Type B pancreatic cell (in vitro differentiated cells): ENCODE results near the gene RAI14. TPM values are rescaled to one million over a fixed set of nuclear protein-coding genes. Genes with fewer than 3 reads are reported as not detected.

Source experiments
- DNase-seq: peaks from one replicate; pipeline ENCODE4 v3.0.0; 2021; ENCODE audit warnings: mixed read lengths; ENCODE audit not compliant: unreplicated experiment; ENCODE audit errors: extremely low spot score
- H3K27ac Mint-ChIP-seq: 2 replicates; pipeline ENCODE4 v1.8.0; 2021; ENCODE audit warnings: mild to moderate bottlenecking, mixed read lengths
- H3K27me3 Mint-ChIP-seq: 2 replicates; pipeline ENCODE4 v1.8.0; 2021; ENCODE audit warnings: mixed read lengths
- H3K36me3 Mint-ChIP-seq: 2 replicates; pipeline ENCODE4 v1.8.0; 2021; ENCODE audit warnings: mixed read lengths
- H3K4me1 Mint-ChIP-seq: one replicate; pipeline ENCODE4 v1.8.0; 2021; ENCODE audit warnings: mixed read lengths; ENCODE audit not compliant: unreplicated experiment
- H3K4me3 Mint-ChIP-seq: 2 replicates; pipeline ENCODE4 v1.8.0; 2021; ENCODE audit warnings: mild to moderate bottlenecking, mixed read lengths
- H3K9me3 Mint-ChIP-seq: 2 replicates; pipeline ENCODE4 v1.8.0; 2021; ENCODE audit warnings: mixed read lengths
- total RNA-seq: library from RNA; stranded (reverse); gene quantifications from 2 replicates; pipeline ENCODE4 v1.2.1, GENCODE V29; 2021; ENCODE audit warnings: low replicate concordance
- TF ChIP-seq, protein P1 (sequence below): fragments of 200-600 bp; sonication (generic); conservative IDR thresholded peaks from 2 replicates; pipeline ENCODE4 v1.5.0; 2021; ENCODE audit warnings: antibody characterized with exemption, mild to moderate bottlenecking

RAI14 gene
- total RNA-seq, 1 donor from 2014 or later, result 102 TPM

DNA sequence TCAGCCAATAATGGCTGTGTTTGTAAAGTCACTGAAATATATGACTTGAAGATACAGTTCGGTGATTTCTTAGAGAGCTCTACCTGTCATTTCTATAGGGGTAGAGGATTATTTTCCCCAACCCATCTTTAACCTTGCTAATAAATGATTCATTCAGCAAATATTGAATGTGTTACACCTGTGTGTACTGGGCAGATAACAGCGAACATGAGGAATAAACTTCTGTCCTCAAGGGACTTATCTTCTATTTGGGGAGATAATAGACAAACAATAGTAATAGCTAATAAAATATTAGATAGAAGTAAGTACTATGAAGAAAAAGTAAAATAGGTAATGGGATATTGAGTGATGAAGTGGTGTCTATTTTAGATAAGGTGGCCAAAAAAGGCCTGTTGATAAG lies 192.1 kb downstream of the RAI14 start:
- TF ChIP-seq, protein P1, sequence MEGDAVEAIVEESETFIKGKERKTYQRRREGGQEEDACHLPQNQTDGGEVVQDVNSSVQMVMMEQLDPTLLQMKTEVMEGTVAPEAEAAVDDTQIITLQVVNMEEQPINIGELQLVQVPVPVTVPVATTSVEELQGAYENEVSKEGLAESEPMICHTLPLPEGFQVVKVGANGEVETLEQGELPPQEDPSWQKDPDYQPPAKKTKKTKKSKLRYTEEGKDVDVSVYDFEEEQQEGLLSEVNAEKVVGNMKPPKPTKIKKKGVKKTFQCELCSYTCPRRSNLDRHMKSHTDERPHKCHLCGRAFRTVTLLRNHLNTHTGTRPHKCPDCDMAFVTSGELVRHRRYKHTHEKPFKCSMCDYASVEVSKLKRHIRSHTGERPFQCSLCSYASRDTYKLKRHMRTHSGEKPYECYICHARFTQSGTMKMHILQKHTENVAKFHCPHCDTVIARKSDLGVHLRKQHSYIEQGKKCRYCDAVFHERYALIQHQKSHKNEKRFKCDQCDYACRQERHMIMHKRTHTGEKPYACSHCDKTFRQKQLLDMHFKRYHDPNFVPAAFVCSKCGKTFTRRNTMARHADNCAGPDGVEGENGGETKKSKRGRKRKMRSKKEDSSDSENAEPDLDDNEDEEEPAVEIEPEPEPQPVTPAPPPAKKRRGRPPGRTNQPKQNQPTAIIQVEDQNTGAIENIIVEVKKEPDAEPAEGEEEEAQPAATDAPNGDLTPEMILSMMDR, result no peak
- Mint-ChIP-seq H3K4me1 (no peaks in the 10 kb centered on the region), H3K36me3 (peaks cover 14% of the 10 kb centered on the region), H3K4me3 (no peak overlapping the region), H3K27ac (no peak overlapping the region), H3K9me3 (peaks cover 4% of the 10 kb centered on the region), H3K27me3 (peaks cover 3% of the 10 kb centered on the region)
- DNase-seq, result no peak

DNA sequence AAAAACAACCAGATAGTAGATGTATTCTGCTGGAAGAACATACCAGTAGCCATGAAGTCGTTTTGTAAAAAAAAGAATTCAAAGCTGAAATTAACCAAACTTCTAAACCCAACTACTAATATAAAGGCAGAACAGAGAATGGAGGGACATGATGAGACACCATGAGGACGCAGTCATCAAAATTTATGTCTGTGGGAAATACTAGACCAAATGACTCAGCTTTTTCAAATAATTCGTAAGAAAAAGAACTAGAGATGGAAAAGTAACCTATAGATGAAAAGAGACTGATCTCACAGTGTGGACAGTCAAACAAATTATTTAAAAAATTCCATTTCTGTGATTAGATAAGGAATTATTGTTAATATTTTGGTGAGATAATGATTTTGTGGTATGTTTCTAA lies 193.1 kb downstream of the RAI14 start:
- Mint-ChIP-seq H3K36me3 (peaks cover 14% of the 10 kb centered on the region), H3K27me3 (peaks cover 3% of the 10 kb centered on the region), H3K9me3 (peaks cover 4% of the 10 kb centered on the region), H3K4me1 (peaks cover 7% of the 10 kb centered on the region), H3K27ac (no peak overlapping the region), H3K4me3 (no peak overlapping the region)
- no peak for DNase-seq
- TF ChIP-seq, protein P1, result no peak

DNA sequence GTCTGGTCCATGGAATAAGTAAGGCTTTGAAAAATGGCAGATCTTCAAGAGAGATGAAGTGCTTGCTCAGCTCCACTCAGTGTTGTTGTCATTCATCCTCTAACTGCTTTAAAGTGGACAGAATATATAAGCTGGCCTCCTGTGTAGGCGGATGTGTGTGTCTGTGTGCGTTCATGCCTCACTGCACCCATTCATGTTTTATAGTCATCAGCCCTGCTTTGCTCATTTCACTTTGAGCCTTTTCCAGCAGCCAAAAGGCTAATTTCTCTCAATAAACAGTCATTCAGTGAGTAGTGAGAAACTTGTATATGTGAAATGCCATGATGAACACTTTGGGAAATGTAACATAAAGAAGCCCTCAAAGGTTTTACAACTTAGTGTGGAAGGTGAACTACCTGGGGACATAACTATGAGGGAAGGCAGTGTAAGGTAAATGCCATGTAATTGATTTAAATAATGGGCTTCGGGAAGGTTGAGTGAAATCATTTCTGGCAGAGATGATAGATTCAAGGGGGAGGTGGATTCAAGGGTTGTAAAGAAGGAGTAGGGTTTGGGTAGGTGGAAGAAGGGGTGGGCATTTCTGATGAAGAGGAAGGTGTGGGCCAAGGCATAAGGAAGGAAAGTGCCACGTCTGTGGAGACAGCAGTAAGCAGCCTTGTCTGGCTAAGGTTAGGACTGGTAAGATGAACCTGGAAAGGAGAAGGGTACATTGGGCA lies 198.5 kb downstream of the RAI14 start:
- no peak overlapping the region for H3K4me3 Mint-ChIP-seq
- no peaks in the 10 kb centered on the region for H3K9me3 Mint-ChIP-seq
- H3K27me3 Mint-ChIP-seq, result no peaks in the 10 kb centered on the region
- TF ChIP-seq, protein P1, result no peak
- H3K27ac Mint-ChIP-seq, result no peak overlapping the region
- peaks cover 9% of the 10 kb centered on the region for H3K36me3 Mint-ChIP-seq
- peaks cover 13% of the 10 kb centered on the region for H3K4me1 Mint-ChIP-seq
- no peak for DNase-seq

DNA sequence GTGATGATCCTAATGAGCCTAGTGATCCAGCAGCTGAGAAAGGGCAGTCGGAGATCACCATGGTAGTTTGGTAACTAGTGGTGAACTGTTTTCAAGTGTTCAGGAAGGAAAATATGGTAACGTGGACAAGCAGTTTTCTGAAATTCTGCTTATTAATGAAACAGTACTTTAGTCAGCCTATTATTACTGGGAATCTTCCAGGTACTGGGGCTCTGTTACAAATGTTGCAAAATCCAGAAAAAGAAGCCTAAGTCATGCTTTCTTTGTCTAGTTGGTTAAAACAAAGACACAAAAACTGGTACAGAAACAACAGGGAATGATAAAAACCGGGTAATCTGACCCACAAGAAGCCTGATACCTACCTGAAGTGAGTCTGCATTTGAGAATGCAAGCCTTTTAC lies 201.0 kb downstream of the RAI14 start:
- no peaks in the 10 kb centered on the region for H3K9me3 Mint-ChIP-seq
- H3K27me3 Mint-ChIP-seq, result no peaks in the 10 kb centered on the region
- TF ChIP-seq, protein P1, result no peak
- no peak for DNase-seq
- H3K27ac Mint-ChIP-seq, result no peak overlapping the region
- peaks cover 13% of the 10 kb centered on the region for H3K4me1 Mint-ChIP-seq
- peaks cover 4% of the 10 kb centered on the region for H3K36me3 Mint-ChIP-seq
- H3K4me3 Mint-ChIP-seq, result no peak overlapping the region

DNA sequence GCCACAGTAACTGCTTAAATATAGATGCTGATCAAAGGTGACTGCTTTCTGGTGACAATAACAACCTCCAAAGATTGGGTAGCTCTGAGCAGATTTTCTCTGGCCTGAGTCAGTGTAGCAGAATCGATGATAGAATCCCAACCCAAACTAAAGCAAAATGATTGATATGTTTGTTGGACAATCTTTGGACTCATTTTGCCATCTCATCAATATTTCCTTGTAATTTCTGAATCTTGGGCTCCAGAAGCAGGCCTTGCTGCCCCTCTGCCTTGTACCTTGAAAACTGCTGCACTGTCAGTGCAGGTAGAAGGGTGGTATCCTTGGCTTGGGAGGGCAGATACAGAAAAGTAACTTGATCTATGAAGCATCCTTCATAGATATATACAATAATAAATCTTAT lies 201.8 kb downstream of the RAI14 start:
- no peaks in the 10 kb centered on the region for H3K27me3 Mint-ChIP-seq
- TF ChIP-seq, protein P1, result no peak
- no peak overlapping the region for H3K4me3 Mint-ChIP-seq
- H3K36me3 Mint-ChIP-seq, result no peaks in the 10 kb centered on the region
- no peak for DNase-seq
- H3K9me3 Mint-ChIP-seq, result no peaks in the 10 kb centered on the region
- no peak overlapping the region for H3K27ac Mint-ChIP-seq
- H3K4me1 Mint-ChIP-seq, result peaks cover 13% of the 10 kb centered on the region
